GM18507 (cell line): ENCODE data around the gene PTX4.

ENCODE experiments used
- DNase-seq: peaks from one replicate; pipeline ENCODE4 v3.0.0; 2011; ENCODE audit warnings: low read depth; ENCODE audit not compliant: insufficient read length; ENCODE audit errors: extremely low spot score
- FAIRE-seq: peaks from 2 replicates; lab custom pipeline; 2011; peaks lifted over from hg19 to GRCh38; lab: Jason Lieb, UNC

The PTX4 gene

DNA sequence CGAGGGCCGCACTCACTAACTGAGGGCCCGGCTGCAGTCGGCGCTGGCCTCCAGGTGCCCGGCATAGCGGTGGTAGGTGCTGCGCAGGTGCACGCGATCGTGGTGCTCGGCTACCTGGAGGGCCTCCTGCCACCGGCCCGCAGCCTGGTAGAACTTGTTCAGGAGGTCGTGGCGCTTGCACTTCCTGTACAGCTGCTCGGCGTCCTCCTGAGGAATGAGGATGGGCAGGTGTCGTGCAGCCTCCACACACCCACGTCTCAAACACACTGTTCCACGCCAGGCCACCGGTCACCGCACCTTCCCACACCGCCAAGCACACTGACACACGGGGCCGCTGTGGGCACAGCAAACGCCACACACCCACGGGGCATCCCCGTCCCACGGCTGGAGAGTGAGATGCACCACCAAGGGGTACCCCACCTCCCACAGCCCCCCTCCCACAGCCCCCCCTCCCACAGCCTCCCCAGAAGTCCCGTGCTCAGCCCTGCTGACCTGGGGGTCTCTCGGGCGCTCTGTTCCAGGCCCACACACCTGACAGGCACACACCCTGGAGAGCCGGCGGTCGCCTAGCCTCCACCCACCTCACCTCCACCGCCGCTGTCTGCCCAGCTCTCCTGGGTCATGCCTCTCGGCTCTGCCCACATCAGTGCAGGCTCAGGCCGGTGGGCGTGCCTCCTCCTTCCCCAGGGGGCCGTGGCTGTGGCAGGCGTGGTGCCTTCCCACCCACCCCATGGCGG is 37.3 kb upstream of the PTX4 start:
- no peak for FAIRE-seq
- DNase-seq: no peak

DNA sequence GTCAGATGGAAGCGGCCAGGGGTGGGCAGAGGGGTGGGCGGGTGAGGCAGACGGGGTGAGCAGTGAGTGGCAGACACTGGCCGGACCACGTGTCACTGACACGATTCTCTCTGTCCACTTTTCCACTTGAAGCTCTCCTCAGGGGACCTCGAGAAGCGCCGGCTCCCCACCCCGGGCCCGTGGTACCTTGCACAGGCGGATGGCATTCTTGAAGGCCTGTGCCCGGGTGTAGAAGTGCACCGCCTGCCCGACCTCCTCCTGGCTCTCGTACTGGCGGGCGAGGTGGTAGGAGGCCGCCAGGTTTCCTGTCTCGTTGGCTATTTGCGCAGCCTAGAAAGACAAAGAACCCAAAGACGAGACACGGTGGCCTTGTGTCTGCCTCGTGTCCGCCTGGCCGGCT is 35.6 kb upstream of the PTX4 start:
- no peak for DNase-seq
- no peak for FAIRE-seq

DNA sequence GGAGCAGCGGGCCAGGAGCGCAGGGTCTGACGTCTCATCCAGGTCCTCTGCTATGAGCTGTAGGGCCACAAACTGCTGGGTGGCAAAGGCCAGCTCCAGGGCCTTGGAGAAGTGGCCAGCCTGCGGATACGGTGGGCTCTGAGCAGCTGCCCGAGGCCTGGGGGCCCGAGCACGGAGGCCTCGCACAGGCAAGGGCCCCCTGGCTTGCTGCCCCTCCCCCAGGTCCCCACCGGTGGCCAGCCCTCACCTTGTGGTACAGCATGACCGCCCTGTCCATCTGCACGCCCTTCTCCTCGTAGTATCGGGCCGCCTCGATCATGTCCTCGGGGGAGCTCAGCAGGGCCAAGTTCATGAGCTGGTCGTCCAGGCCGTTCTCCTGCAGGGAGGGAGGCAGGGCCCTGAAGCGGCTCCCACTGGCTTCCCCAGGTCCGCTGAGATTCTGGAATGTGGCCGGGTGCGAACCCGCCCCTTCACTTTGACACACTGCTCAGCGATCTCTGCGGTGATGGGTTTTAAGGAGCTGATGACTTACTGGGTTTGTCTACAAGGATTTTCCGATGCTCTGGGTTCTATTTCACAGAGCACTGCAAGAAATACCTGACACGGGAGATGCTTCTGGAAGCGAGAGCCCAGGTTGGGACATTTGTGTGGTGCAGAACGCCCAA is 35.0 kb upstream of the PTX4 start:
- FAIRE-seq (no peak), DNase-seq (no peak)

DNA sequence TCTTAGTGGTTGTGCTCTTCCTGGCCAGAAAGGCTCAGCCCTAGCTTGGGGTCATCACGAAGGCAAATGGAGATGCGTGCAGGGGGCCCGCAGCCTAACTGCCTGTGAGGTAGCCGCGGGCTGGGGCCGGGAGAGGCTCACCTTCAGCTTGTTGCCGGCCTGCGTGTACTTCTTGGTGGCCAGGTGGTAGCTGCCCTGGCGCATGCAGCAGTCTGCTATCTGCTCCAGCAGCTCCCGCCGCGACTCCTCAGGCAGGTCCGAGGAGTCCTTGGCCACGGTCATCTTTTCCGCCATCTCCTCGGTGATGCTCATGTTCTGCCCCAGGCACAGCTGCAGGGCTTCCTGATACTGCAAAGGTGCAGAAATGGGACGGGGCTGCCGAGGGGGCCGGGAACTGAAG is 31.7 kb upstream of the PTX4 start:
- FAIRE-seq: no peak

DNA sequence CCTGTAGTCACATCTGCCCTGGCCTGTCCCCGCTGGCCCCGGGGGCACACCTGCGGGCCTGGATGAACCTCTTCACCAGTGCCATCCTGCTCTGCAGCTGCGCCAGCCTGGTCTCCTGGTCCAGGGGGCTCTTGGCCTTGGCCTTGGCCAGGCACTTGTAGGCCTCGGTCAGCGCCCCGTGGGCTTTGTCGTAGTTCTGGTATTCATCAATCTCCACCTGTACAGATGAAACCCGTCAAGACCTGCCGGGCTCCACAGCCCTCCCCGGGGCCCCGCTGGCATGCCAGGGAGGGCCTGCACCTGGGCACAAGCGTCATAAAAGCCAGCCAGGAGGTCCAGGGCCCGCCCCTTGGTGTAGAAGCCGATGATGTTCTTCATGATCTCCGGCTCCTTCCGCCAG is 31.1 kb upstream of the PTX4 start:
- DNase-seq: no peak
- no peak for FAIRE-seq

More for the DNA sequence above, 31.7 kb upstream of the PTX4 start:
- DNase-seq: no peak

DNA sequence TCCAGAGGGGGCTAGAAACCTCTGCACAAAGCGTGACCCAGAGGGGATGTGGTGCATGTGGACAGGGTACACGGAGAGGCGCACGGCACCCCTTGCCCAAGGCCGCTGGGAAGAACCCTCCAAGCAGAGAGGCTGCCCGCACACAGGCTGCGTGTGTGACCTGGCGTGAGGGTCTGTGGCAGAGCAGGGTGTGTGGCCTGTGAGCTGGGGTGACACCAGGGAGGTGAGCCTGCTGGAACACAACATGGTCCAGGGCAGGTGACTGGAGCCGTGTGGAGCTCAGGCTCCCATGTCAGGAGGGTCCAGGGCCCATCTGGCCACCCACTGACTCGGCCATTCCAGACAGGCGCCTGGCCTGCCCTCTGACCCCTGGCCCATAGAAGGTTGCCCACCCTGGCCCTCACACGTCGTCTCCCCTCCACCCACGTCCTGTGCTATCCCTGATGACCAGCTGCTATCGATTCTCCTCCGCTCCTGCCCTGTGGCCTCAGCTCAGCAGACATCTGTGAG is 29.9 kb upstream of the PTX4 start:
- FAIRE-seq (no peak), DNase-seq (no peak)

DNA sequence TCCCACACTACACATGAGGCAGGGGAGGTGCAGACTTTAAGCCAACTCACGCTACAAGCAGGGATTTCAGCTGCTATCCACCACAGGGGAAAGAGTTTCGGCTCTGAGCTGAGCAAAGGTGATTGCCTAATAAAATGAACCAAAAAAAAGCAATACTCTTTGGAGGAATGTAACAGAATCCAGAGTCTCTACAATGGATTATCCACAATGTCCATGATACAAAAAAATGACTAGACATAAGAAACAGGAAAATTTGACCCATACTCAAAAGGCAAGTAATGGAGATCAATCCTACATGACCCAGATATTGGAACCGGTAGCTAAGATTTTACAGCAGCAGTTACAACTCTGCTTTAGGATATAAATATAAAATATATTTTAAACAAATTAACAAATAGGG is 25.8 kb upstream of the PTX4 start:
- DNase-seq: no peak
- no peak for FAIRE-seq

DNA sequence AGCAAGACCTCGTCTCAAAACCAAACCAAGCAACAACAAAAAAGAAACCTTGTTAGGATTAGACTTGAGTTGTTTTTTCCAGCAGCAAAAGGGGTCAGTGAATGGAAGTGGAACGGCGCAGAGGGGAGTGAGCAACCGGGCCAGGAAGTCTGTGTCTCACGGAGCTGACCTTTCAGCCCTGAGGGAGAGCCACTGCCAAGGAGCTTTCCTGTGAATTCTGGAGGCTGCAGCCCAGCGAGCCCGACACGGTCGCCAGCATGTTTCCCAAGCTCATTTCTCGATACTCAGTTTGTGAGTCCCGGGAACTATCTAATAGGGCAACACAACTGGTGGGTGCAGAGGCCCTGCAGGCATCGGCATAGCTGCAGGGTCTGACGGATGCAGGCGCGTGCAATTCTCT is 24.0 kb upstream of the PTX4 start:
- no peak for FAIRE-seq
- DNase-seq: no peak

DNA sequence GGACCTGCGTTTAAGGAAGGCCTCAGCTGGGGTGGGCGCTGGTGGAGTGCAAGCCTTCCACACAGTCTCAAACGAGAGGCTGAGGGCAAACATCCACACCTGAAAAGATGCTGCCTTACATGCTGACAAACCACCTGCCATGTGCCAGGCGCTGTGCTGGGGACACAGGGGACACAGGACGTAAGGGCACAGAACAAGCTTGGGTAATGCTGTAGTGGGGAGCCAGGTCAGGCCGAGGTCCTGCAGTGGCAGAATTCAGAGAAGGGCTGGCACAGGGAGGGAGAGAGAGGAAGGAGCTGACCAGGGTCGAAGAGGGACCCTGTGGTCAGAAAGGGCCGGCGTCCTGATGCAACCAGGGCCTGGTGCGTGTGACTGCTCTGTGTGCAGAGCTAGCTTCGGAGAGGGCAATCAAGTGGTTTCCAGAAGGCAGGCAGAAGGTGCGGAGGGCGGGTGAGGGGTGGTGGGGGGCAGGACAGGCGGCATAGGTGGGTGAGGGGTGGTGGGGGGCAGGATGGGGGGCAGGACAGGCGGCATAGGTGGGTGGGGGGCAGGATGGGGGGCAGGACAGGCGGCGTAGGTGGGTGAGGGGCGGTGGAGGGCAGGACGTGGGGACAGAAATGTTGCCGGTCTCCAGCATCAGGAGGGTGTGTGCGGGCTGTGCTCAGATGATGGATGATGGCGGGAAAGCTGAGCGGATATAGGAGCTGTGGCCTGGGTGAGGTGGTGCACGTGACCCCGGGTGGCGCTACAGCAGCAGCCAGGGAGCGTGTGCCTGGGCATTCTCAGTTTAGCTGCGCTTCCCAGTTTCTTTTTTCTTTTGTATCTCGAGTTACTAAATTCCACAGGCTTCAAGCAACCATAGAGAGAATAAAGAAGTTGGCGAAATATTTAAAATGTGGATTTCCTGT is 23.2 kb upstream of the PTX4 start:
- no peak for FAIRE-seq
- no peak for DNase-seq

DNA sequence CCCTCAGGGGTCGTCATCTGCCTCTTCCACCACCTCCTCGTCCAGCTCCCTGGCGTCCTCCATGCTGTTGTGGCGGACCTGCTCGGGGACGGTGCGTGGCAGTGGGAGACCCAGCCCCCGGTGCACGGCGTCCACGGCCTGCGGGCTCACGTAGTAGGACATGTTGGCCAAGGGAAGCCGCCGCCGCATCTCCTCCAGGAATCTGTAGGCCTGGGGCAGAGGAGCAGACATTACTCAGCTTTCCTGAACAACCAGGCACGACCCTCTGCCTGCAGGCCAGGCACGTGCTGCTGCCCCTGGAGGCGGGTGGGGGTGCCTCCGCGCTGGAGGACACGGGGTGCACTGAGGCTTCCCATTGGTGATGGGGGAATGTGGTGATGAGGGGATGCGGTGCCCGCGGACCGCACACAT is 22.2 kb upstream of the PTX4 start:
- DNase-seq (no peak), FAIRE-seq (no peak)

DNA sequence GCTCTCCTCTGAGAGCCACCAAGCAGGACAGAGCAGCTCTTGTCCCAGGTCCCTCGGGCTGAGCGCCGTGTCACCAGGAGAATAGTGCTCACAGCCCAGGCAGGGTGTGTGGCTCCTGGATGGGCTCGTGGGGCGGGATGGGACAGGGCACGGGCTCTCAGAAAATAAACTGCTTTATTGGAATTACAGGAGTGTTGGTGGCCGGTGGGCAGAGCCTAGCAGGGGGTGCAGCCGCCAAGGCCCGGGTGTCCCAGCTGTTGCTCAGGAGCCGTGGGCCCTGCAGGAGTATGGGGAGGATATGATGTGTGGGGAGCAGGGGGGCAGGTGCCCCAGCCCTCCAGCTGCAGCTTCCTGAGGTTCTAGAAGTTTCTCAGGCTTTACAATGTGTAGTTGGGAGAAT is 21.5 kb upstream of the PTX4 start:
- DNase-seq (no peak), FAIRE-seq (no peak)

DNA sequence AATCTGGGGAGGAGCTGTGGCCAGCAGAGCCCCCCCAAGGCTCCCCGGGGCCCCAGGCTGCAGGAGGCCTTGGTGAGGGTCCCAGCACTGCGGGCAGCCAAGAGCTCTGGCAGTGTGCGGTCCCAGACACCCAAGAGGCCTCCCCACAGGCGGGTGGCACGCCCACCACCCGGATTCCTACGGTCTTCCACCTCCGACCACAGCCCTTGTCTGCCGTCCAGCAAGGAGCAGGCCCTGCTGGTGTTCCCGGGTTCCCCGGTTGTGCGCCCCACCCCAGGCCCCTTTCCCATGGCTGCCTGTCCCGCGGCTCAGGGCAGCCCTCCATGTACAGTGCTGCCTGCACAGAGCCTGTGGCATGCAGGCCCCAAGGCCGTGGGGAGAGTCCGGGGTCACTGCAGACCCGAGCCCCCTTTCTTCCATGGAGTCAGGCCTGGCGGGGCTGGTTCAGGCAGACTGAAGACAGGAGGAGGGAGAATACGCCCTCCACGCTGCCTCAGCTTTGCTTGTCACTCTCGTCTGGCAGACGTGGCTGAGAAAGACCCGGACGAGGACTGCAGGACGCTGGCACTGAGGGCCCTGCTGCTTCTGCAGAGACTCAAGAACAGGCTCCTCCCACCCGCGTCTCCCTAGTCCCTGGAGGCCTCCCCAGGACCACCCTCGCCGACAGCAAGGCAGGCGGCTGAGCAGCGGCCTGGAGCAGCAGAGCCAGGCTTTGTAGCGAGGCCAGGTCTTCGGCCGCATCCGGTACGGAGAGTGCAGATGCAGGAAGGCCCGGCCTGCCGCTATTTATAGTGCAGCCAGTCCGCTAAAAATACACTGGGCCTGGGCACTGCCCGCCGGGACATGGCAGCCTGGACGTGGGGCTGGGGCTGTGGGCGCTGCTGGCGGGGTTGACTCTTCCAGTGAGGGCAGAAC is 20.8 kb upstream of the PTX4 start:
- DNase-seq (no peak), FAIRE-seq (no peak)

DNA sequence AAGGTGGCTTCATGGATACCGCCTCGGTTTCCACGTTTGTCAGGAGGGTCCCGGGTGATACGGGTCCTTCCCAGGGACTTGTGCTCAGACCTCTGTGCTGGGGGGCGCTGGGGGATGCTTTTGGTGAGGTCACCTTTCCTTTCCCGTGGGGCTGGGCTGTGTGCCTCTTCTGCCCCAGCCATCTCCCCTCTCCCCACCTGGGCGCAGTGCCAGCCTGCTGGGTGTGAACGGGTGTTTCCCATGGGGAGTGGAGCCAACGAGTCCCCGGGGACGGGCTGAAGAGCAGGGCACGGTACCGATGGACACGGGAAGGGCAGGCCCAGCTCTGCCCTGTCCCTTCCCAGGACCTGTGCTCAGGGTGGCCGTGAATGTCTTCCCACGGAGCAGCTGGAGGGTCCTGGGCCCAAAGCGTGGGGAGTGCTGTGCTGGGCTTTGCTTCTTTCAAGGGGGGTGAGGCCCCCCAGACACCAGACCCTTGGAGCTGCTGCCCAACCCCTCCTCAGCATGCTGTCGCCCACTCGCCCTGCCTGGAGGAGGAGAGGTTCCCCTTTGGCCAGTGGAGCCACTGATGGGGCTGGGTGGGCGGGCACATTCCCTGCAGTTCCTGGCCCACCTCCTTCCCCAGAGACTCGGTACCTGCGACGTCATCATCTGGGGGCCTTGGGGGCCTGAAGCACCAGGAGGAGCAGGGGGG is 19.9 kb upstream of the PTX4 start:
- no peak for FAIRE-seq
- no peak for DNase-seq

DNA sequence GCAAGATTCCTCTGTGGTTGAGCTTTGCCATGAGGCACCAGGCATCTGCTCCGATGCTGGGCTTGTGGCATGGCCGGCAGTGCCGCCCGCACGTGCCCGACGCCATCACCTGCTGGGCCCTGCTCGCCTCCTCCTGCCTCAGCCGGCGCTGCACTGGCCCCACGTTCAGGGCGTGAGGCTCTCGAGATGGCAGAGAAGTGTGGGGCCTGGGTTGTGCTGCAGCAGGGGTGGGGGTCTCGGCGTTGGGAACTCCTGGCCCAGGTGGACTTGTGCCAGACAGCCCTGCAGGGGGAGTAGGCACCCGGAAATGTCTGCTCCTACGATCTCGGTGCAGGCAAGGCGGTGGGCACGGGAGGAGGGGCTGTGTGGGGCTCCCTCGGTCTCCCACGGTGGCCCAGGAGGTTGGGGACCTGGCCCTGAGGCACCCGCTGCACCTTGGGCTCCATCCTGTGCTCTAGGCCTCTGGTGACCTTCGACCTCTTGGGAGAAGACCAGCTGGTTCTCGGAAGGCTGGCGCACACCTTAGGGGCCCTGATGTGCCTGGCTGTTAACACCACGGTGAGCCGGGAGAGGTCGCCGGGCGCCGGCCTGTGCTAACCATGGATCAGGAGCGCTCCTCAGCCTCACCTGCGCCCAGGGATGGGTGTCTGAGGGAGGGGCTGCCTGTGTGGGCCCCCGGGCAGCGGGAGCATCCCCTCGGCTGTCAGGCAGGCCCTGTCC is 17.9 kb upstream of the PTX4 start:
- no peak for FAIRE-seq

DNA sequence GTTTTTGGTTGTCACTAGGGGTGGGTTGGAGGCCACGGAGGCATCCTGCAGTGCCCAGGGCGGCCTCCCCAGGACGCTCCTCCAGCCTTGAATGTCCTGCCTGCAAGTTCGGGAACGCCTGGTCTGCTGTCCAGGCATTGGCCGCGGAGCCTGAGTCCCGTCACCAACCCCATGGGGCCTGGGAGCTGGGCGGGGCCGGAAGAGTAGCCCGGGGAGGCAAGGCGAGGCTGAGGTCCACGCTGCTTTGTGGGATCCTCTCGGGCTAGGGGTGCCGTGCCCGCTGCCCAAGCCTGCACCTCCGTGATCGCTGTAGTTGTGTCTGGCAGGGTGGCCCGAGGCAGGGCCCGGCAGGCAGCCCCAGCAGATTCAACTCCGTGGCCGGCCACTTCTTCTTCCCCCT is 17.2 kb upstream of the PTX4 start:
- FAIRE-seq (no peak), DNase-seq (no peak)

More for the DNA sequence above, 17.9 kb upstream of the PTX4 start:
- DNase-seq: no peak

DNA sequence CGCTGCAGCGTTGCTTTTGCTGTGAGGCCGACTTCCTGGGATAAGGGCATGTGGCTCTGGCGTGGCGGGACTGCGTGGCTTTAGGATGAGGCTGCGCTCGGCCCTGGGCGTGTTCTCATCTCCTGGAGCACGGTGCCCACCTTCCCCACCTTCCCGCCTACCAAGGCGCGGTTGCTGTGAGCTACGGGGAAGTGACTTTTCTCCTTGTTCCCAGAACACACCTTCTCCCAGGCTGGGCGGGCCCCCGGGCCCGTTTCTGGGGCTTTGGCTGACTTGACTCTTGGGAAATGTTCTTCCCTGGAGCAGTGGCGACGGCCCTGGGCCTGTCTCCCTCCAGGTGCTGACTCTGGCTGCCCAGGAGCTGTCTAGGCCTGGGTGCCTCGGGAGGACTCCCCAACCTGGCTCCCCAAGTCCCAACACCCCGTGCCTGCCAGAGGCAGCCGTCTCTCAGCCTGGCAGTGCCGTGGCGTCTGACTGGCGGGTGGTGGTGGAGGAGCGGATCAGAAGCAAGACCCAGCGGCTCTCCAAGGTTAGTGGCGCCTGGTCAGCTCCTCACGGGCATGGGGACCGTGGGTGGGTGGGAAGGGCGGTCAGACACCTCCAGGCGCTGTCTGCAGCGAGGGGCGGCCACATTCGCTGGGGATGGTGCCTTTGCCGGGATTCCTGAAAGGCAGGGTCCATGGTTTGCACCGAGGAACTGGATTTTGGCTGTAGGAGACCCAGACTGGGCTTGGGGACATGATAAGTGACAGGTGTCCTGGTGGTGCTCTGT is 16.5 kb upstream of the PTX4 start:
- FAIRE-seq (no peak), DNase-seq (no peak)
